Skeletal muscle satellite cell (primary cell): ENCODE data around the gene MYO3A. TPM values are rescaled to one million over a fixed set of nuclear protein-coding genes. Genes with fewer than 3 reads are reported as not detected.

ENCODE experiments used
- H3K27me3 ChIP-seq: 2 replicates; pipeline ENCODE4 v1.7.0; 2013; ENCODE audit warnings: low read length; ENCODE audit not compliant: control insufficient read depth, insufficient read depth
- H3K36me3 ChIP-seq: 2 replicates; pipeline ENCODE4 v1.7.0; 2013; ENCODE audit warnings: mild to moderate bottlenecking, control low read depth, low read length; ENCODE audit not compliant: insufficient read depth
- H3K4me1 ChIP-seq: 2 replicates; pipeline ENCODE4 v1.7.0; 2013; ENCODE audit warnings: low read length; ENCODE audit not compliant: control insufficient read depth, insufficient read depth
- H3K4me2 ChIP-seq: 2 replicates; pipeline ENCODE4 v1.7.0; 2013; ENCODE audit warnings: mild to moderate bottlenecking, low read length
- H3K4me3 ChIP-seq: 2 replicates; pipeline ENCODE4 v1.7.0; 2013; ENCODE audit warnings: low read length
- H3K9ac ChIP-seq: 2 replicates; pipeline ENCODE4 v1.7.0; 2013; ENCODE audit warnings: mild to moderate bottlenecking, low read depth, low read length, moderate library complexity
- H3K9me3 ChIP-seq: replicated peaks from 2 replicates; pipeline ENCODE4 v1.7.0; 2013; ENCODE audit warnings: mild to moderate bottlenecking, control low read depth, low read length
- total RNA-seq: library from RNA; depleted of rRNA; stranded (reverse); fragments of >200 nt; gene quantifications from 2 replicates; pipeline ENCODE4 v1.2.3, GENCODE V29; 2012; rRNA removed

MYO3A gene, protein sequence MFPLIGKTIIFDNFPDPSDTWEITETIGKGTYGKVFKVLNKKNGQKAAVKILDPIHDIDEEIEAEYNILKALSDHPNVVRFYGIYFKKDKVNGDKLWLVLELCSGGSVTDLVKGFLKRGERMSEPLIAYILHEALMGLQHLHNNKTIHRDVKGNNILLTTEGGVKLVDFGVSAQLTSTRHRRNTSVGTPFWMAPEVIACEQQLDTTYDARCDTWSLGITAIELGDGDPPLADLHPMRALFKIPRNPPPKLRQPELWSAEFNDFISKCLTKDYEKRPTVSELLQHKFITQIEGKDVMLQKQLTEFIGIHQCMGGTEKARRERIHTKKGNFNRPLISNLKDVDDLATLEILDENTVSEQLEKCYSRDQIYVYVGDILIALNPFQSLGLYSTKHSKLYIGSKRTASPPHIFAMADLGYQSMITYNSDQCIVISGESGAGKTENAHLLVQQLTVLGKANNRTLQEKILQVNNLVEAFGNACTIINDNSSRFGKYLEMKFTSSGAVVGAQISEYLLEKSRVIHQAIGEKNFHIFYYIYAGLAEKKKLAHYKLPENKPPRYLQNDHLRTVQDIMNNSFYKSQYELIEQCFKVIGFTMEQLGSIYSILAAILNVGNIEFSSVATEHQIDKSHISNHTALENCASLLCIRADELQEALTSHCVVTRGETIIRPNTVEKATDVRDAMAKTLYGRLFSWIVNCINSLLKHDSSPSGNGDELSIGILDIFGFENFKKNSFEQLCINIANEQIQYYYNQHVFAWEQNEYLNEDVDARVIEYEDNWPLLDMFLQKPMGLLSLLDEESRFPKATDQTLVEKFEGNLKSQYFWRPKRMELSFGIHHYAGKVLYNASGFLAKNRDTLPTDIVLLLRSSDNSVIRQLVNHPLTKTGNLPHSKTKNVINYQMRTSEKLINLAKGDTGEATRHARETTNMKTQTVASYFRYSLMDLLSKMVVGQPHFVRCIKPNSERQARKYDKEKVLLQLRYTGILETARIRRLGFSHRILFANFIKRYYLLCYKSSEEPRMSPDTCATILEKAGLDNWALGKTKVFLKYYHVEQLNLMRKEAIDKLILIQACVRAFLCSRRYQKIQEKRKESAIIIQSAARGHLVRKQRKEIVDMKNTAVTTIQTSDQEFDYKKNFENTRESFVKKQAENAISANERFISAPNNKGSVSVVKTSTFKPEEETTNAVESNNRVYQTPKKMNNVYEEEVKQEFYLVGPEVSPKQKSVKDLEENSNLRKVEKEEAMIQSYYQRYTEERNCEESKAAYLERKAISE (N-terminal part only)
- not detected in 2 replicates for total RNA-seq

DNA sequence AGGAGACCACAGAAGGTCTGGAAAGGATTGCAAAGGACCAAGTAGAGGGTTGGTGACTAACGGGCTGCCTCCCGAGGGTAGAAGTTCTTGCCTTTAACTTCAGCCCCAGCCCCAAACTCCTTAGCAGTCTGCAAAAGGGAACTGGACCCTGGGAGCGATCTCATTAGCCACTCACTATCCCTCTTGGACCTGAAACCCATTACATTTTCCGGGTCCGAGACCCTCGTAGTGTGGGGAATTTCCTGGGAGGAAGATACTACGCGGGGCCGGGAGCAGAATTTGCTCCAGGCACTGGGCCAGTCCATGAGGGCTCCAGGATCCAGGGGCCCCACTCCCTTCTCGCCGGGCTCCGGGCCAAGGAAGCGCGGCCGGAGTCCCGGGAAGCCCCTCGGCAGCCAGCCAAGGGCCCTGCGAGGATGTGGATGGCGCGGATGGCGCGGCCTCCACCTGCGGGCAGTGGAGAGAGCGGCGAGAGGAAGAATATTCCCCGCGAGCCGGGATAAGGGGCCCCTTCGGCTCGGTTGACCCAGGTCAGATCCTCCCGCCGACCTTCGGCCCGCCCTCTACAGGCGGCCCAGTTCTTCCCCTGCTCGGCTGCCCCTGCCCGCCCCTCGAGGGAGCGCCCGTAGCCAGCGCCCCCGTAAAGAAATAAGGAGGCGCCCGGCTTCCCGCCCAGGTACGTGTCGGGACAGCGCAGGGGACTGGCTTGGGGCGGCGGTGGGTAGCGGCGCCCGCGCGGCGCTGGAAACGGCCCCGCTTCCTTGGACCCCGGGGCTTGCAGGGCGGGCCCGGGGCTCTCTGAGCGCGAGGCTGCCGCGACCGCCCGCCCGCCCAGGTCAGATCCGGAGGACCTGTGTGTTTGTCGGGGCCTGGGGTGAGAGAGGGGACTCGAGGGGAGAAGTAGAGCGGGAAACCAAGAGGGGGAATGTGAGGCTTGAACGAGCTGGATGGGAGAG lies at the start of gene MYO3A:
Gene MYO3A, plus strand, starts transcription at position 577 of the 956 bp plus-strand sequence. CDS start 17,882 bp downstream, outside the sequence.
- Histone ChIP-seq H3K9me3 (peaks cover 3% of the 10 kb centered on the region), H3K27me3 (no peaks in the 10 kb centered on the region), H3K4me3 (no peak within 1 kb of the TSS), H3K4me2 (no peak within 1 kb of the TSS), H3K4me1 (no peaks in the 10 kb centered on the region), H3K9ac (no peak within 1 kb of the TSS), H3K36me3 (no peaks in the 10 kb centered on the region)

DNA sequence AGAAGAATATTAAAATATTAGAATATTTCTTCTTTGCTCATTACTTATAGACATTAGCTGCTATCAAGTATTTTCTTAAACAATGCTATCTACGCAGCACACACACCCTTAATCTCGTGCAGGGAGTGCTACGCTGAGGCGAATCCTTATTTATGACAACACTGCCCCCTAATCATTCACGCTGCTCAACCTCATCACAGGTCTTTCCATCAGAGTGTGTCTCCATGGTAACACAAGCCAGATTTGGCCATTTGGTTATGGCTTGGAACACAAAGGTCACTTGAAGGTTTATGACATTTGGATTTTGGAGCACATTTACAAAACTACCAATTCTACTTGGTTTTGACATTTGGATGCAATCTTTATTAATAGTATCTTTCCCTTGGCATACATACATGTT lies 45.4 kb upstream of the MYO3A start:
- Histone ChIP-seq H3K27me3 (no peaks in the 10 kb centered on the region), H3K4me1 (no peaks in the 10 kb centered on the region), H3K9ac (no peak overlapping the region), H3K4me2 (no peak overlapping the region), H3K4me3 (no peak overlapping the region), H3K9me3 (no peaks in the 10 kb centered on the region), H3K36me3 (no peaks in the 10 kb centered on the region)

DNA sequence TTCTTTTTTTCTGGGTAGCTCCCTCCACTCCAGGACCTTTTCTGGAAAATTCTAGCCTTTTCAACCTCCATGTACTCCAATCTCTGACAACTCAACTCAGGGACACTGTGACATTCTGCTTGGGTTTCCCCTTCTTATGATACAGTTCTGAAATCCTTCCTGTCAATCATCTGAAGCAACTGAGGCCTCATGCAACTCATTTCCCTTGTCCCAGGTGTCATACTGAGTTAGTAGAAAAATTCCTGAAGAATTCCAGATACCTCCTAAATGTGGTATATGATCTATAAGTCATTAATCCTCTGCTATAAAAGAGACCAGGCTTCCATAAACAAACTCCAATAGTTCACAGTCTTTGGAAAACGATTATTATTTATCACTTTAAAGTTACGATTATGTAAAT lies 43.0 kb upstream of the MYO3A start:
- H3K4me2 ChIP-seq: no peak overlapping the region
- H3K9ac ChIP-seq: no peak overlapping the region
- no peak overlapping the region for H3K4me3 ChIP-seq
- H3K4me1 ChIP-seq: no peaks in the 10 kb centered on the region
- no peaks in the 10 kb centered on the region for H3K36me3 ChIP-seq
- no peaks in the 10 kb centered on the region for H3K27me3 ChIP-seq
- no peaks in the 10 kb centered on the region for H3K9me3 ChIP-seq

DNA sequence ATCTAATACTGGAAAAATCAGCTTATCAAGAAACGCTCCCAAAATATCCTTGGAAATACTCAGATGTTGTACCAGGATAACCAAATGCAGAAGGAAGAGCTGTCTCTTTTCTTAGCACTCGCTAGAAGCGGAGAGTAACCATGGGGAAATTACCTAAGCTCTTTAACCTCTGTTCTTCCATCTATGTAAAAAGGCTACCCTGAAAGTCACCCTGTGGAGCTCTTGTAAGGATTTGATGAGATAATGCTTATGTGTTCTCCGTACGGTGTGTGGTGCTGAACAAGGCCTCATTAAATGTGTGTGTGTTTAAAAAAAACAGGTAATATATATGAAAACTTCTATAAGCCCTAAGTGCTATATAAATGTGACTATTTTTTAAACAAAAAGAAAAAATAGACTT lies 38.2 kb upstream of the MYO3A start:
- H3K4me2 ChIP-seq: no peak overlapping the region
- no peaks in the 10 kb centered on the region for H3K36me3 ChIP-seq
- H3K9me3 ChIP-seq: no peaks in the 10 kb centered on the region
- no peaks in the 10 kb centered on the region for H3K4me1 ChIP-seq
- H3K4me3 ChIP-seq: no peak overlapping the region
- no peak overlapping the region for H3K9ac ChIP-seq
- no peaks in the 10 kb centered on the region for H3K27me3 ChIP-seq

DNA sequence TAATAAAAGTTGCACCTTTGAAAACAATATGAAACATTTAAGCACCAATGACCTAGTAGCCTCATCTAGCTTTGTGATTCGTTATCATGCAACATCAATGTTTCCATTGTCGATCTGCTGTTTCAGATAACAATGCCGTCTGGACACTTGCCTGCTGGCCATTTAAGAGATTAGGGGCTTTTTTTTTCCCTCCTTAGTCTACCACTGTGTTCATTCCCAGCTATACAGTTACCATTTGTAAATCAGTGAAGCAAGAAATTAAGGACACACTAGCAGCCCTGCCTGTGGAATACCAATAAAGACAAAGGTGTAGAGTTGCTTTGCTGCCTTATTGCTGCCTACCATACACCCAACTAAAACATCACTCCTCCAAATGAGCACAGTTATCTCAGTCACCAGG lies 37.6 kb upstream of the MYO3A start:
- Histone ChIP-seq H3K9me3 (peaks cover under 1% of the 10 kb centered on the region), H3K36me3 (no peaks in the 10 kb centered on the region), H3K9ac (no peak overlapping the region), H3K4me2 (no peak overlapping the region), H3K4me1 (no peaks in the 10 kb centered on the region), H3K27me3 (no peaks in the 10 kb centered on the region), H3K4me3 (no peak overlapping the region)

DNA sequence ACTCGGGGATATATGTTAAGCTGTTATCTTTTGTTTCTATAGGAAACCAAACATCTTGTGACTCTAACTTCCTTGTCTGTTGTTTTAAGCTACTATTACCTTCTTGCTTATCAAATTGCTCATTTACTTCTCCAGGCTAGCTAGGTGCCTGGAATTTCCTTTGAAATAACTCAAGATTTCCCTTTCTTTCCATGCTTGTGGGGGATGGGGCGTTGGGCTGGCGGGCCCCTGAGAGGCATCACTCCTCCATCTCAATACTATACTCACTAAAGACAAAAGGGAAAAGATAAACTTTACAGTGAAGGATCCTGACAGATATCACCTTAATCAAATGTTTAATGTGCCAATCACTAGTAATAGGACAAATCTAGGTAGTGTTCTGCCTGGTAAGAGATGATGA lies 34.7 kb upstream of the MYO3A start:
- no peak overlapping the region for H3K4me3 ChIP-seq
- no peaks in the 10 kb centered on the region for H3K4me1 ChIP-seq
- H3K9ac ChIP-seq: no peak overlapping the region
- H3K9me3 ChIP-seq: peaks cover 3% of the 10 kb centered on the region
- no peaks in the 10 kb centered on the region for H3K27me3 ChIP-seq
- H3K4me2 ChIP-seq: no peak overlapping the region
- H3K36me3 ChIP-seq: no peaks in the 10 kb centered on the region

DNA sequence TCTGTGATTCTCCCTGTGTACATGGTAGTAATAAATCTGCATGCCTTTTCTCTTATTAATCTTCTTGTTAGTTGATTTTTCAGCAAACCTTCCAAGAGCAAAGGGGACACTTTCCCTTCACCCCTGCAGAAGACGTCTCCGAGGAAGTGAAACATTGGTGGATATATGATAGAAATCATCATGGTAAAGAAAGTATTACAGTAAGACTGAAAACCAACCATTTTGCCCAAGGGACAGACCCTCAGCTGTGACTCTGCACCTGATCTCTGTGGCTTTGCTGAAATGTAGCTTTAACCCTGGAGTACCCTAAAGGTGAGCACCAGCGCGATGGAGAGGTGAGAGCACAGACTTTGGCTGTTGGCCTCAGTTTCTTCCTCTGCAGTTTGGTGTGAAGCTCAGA lies 32.8 kb upstream of the MYO3A start:
- H3K4me2 ChIP-seq: no peak overlapping the region
- H3K4me1 ChIP-seq: no peaks in the 10 kb centered on the region
- peaks cover 3% of the 10 kb centered on the region for H3K9me3 ChIP-seq
- no peaks in the 10 kb centered on the region for H3K27me3 ChIP-seq
- H3K4me3 ChIP-seq: no peak overlapping the region
- H3K9ac ChIP-seq: no peak overlapping the region
- H3K36me3 ChIP-seq: no peaks in the 10 kb centered on the region

DNA sequence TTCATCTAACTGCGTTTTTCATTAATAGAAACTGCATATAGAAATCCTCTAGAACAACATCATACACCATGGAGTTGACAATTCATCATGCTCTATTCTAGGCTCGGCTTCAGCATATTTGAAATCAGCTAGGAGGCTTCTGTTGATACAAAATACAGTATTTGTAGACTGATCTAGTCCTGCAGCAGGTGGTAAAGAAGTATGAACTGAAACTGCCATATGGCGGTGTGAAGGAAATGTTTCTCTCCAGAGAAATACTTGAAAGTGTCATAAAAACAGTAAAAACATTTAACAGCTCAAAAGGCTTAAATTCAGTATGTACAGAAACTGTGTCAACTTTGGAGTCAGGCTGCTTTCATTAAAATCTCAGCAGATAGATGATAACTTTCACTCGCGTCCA lies 32.0 kb upstream of the MYO3A start:
- Histone ChIP-seq H3K9ac (no peak overlapping the region), H3K27me3 (no peaks in the 10 kb centered on the region), H3K9me3 (peaks cover 3% of the 10 kb centered on the region), H3K36me3 (no peaks in the 10 kb centered on the region), H3K4me2 (no peak overlapping the region), H3K4me1 (no peaks in the 10 kb centered on the region), H3K4me3 (no peak overlapping the region)

DNA sequence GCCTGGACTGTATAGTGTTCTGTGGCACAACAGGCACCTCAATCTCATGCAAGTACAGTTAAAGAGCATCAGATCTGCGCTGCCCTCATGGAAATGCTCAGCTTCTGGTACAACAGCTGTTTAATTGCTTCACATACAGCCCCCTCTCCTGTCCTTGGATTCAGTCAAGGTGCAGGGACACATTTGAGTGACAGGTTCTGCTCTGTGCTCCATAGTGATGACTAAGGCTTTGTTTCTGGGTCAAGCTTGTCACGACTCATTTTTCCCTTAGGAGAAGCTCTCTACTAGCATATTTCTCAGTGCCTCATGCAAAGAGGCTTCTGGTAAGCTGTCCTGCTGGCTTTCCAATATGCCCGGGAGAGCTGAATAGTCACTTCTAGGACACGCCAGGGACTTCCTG lies 26.8 kb upstream of the MYO3A start:
- no peak overlapping the region for H3K4me3 ChIP-seq
- no peak overlapping the region for H3K4me2 ChIP-seq
- no peaks in the 10 kb centered on the region for H3K4me1 ChIP-seq
- no peaks in the 10 kb centered on the region for H3K36me3 ChIP-seq
- H3K27me3 ChIP-seq: no peaks in the 10 kb centered on the region
- H3K9me3 ChIP-seq: peaks cover 3% of the 10 kb centered on the region
- no peak overlapping the region for H3K9ac ChIP-seq

DNA sequence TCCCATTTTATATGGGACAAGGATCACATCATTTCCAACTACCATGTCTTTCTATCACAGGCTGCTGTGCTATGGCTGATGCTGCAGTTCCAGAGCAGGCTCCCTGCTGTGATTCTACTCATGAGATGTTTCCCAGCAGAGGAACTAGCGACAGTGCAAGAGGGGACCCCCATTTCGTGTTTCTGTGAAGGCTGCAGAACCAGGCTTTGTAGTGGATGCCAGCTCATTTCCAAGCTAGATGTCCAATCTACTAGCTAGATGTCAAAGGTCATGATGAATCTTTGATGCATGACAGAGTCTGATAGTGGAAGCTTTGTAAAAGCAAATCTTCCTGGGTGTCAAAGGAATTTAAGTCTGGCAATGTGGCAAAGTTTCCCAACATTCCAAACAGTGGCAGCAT lies 21.2 kb upstream of the MYO3A start:
- Histone ChIP-seq H3K36me3 (no peaks in the 10 kb centered on the region), H3K27me3 (no peaks in the 10 kb centered on the region), H3K9ac (no peak overlapping the region), H3K4me1 (no peaks in the 10 kb centered on the region), H3K4me2 (no peak overlapping the region), H3K9me3 (peaks cover 16% of the 10 kb centered on the region), H3K4me3 (no peak overlapping the region)
